Osteoblast (primary cell): ENCODE data around the gene FBF1. TPM values are rescaled to one million over a fixed set of nuclear protein-coding genes. Genes with fewer than 3 reads are reported as not detected.

Experiments used
- DNase-seq: peaks from one replicate; pipeline ENCODE4 v3.0.0; 2011; ENCODE audit warnings: low spot score, mixed read lengths; ENCODE audit not compliant: insufficient read length; ENCODE audit errors: missing footprints
- H2AFZ ChIP-seq: 2 replicates; pipeline ENCODE4 v1.6.0; 2011; ENCODE audit warnings: mild to moderate bottlenecking, low read length
- H3K27ac ChIP-seq: 2 replicates; pipeline ENCODE4 v1.5.1; 2011; ENCODE audit warnings: mild to moderate bottlenecking, low read depth, low read length, moderate library complexity
- H3K27me3 ChIP-seq: 2 replicates; pipeline ENCODE4 v1.6.0; 2012; ENCODE audit warnings: mild to moderate bottlenecking, control low read depth, inconsistent platforms, low read length, moderate library complexity; ENCODE audit not compliant: insufficient read depth
- H3K36me3 ChIP-seq: 2 replicates; pipeline ENCODE4 v1.5.1; 2011; ENCODE audit warnings: mild to moderate bottlenecking, low read length, control low read depth, moderate library complexity; ENCODE audit not compliant: insufficient read depth
- H3K4me1 ChIP-seq: 2 replicates; pipeline ENCODE4 v1.5.1; 2011; ENCODE audit warnings: mild to moderate bottlenecking, low read length, control low read depth, moderate library complexity; ENCODE audit not compliant: insufficient read depth
- H3K4me2 ChIP-seq: 2 replicates; pipeline ENCODE4 v1.6.0; 2011; ENCODE audit warnings: mild to moderate bottlenecking, low read length; ENCODE audit not compliant: insufficient read depth
- H3K4me3 ChIP-seq: fragments of 200-600 bp; sonication (generic); 3 replicates; pipeline ENCODE4 v1.5.1; 2012; ENCODE audit warnings: mild to moderate bottlenecking, low read length, inconsistent platforms; ENCODE audit not compliant: insufficient read depth
- H3K79me2 ChIP-seq: 2 replicates; pipeline ENCODE4 v1.6.0; 2012; ENCODE audit warnings: mild to moderate bottlenecking, low read length, control low read depth, inconsistent platforms; ENCODE audit not compliant: insufficient read depth
- H3K9me3 ChIP-seq: 2 replicates; pipeline ENCODE4 v1.5.1; 2011; ENCODE audit warnings: low read depth, low read length, control low read depth
- H4K20me1 ChIP-seq: 2 replicates; pipeline ENCODE4 v1.6.0; 2012; ENCODE audit warnings: mild to moderate bottlenecking, low read length, control low read depth; ENCODE audit not compliant: insufficient read depth
- total RNA-seq: library from RNA; depleted of rRNA; stranded (reverse); fragments of >200 nt; gene quantifications from 2 replicates; pipeline ENCODE4 v1.2.3, GENCODE V29; 2012
- TF ChIP-seq, protein P1 (sequence below): IDR thresholded peaks from 2 replicates; pipeline ENCODE4 v1.5.1; 2011; ENCODE audit warnings: mild to moderate bottlenecking, low read depth, low read length, moderate library complexity; ENCODE audit errors: extremely low read depth

The FBF1 gene
- total RNA-seq, 1 donor: 14.1 TPM

DNA sequence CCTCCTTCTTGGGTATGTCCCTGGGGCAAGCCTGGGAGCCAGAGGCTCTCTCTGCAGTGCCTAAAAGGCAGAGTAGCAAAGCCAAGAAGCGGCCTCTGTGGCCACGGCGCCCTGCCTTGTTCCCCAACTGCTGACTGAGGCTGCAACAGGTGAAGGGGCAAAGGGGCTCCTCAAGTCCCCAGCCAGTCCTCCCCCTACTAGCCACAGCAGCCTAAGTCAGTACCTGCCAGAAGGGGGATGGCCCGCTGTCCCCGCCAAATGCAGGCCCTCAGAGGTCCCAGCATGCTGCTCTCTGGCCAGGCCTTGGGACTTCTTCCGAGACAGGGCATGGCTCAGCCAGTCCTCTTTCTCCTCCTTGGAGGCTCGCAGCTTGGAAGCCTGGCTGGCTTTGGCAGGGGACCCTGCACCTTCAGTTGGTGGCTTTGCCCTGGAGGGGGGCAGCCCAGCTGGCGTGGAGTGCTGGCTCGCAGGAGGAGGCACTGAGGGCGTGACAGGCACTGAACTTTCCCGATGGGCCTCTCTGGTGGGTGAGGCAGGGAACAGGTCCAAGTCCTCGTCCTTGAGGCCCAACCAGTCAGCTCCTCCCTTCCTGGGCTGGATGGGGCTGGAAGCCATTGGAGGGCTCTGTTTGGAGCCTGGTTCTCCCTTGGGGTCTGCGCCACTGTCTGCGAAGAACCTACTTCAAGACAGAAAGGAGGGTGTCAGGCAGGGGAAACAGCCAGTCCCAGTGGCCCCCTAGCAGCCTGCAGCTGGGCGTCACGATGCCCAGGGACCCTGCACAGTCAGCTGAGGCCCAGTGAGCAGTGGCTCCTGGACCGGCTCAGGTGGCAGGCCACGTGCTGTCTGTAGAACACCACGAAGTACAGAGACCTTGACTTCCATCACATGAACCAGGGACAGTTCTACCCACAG lies 17.6 kb downstream of the FBF1 start:
- peaks cover 16% of the 10 kb centered on the region for H3K36me3 ChIP-seq
- no peaks in the 10 kb centered on the region for H3K27me3 ChIP-seq

DNA sequence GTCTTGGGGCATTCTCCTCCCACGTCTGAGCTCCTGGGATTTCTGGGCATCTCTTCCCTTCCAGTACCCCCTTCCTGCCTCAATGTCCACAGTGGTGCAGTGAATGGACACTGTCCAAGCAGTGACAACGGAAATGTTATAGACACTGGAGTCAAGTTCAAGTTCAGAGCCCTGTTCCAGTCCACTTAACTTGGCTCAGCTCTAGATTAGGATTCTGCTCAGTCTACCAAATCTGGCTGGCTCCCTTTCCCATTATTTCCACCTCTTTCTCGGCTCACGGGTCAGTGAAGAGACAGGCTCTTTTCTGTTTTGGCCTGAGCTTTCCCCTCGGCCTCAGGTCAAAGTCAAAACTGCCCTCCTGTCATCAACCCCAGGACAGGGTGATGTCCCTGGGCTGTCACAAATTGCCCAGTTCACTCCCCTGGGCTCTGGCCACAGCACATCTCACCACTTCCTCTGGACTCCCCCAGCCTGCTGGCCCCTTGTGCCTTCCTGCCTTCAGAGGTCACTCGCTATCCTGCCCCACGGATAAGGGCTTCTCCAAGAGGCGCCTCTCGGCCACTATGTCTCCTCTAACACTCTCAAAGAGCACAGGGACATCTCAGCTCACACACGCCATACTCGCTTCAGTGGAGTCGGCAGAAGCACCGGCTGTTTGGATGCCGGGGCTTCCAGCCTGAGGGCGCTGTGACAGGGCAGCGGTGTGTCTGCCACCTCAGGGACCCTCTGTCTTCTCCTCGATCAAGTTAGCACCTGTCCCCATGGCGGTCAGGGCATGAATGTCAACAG lies 18.5 kb downstream of the FBF1 start:
- H3K4me3 ChIP-seq: no peak overlapping the region
- DNase-seq: peak; percentile 70

More for the DNA sequence above, 17.6 kb downstream of the FBF1 start:
- Histone ChIP-seq H3K27ac (no peak overlapping the region), H3K4me2 (no peak overlapping the region), H3K9me3 (no peaks in the 10 kb centered on the region), H3K79me2 (no peaks in the 10 kb centered on the region), H2AFZ (no peak overlapping the region), H4K20me1 (no peaks in the 10 kb centered on the region), H3K4me1 (no peaks in the 10 kb centered on the region), H3K4me3 (no peak overlapping the region)
- peak; percentile 55 for DNase-seq
- TF ChIP-seq, protein P1, sequence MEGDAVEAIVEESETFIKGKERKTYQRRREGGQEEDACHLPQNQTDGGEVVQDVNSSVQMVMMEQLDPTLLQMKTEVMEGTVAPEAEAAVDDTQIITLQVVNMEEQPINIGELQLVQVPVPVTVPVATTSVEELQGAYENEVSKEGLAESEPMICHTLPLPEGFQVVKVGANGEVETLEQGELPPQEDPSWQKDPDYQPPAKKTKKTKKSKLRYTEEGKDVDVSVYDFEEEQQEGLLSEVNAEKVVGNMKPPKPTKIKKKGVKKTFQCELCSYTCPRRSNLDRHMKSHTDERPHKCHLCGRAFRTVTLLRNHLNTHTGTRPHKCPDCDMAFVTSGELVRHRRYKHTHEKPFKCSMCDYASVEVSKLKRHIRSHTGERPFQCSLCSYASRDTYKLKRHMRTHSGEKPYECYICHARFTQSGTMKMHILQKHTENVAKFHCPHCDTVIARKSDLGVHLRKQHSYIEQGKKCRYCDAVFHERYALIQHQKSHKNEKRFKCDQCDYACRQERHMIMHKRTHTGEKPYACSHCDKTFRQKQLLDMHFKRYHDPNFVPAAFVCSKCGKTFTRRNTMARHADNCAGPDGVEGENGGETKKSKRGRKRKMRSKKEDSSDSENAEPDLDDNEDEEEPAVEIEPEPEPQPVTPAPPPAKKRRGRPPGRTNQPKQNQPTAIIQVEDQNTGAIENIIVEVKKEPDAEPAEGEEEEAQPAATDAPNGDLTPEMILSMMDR: no peak

DNA sequence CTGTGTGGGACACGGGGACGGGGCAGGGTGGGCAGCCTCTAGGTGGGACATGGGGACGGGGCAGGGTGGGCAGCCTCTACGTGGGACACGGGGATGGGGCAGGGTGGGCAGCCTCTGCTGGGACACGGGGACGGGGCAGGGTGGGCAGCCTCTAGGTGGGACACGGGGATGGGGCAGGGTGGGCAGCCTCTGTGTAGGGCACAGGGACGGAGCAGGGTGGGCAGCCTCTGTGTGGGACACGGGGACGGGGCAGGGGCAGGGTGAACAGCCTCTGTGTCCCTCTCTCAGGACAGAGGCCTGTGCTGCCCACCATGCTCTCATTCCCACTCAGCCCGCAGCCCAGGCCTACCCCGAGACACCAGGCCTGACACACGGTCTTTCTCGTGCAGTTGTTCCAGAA lies 19.2 kb downstream of the FBF1 start:
- H3K79me2 ChIP-seq: no peaks in the 10 kb centered on the region
- no peaks in the 10 kb centered on the region for H3K4me1 ChIP-seq
- H3K36me3 ChIP-seq: peaks cover 11% of the 10 kb centered on the region
- DNase-seq: no peak
- H4K20me1 ChIP-seq: no peaks in the 10 kb centered on the region
- no peak overlapping the region for H3K4me3 ChIP-seq
- TF ChIP-seq, protein P1: no peak
- H3K4me2 ChIP-seq: no peak overlapping the region
- H3K27ac ChIP-seq: no peak overlapping the region
- no peaks in the 10 kb centered on the region for H3K9me3 ChIP-seq
- no peaks in the 10 kb centered on the region for H3K27me3 ChIP-seq
- H2AFZ ChIP-seq: no peak overlapping the region

More for the DNA sequence above, 18.5 kb downstream of the FBF1 start:
- H3K36me3 ChIP-seq: peaks cover 16% of the 10 kb centered on the region
- no peaks in the 10 kb centered on the region for H3K27me3 ChIP-seq
- H3K79me2 ChIP-seq: no peaks in the 10 kb centered on the region
- no peak overlapping the region for H3K27ac ChIP-seq
- H3K9me3 ChIP-seq: no peaks in the 10 kb centered on the region
- TF ChIP-seq, protein P1: no peak
- H4K20me1 ChIP-seq: no peaks in the 10 kb centered on the region
- no peak overlapping the region for H3K4me2 ChIP-seq
- no peak overlapping the region for H2AFZ ChIP-seq
- H3K4me1 ChIP-seq: no peaks in the 10 kb centered on the region
